HepG2 (cell line): ENCODE data around the gene RPRD2. TPM values are rescaled to one million over a fixed set of nuclear protein-coding genes. Genes with fewer than 3 reads are reported as not detected.
A peak's percentile ranks its signal among the peaks of the same experiment; 100 is the strongest.

ENCODE experiments used
- EED ChIP-seq: sonication (generic); formaldehyde crosslinking; IDR thresholded peaks from 2 replicates; pipeline ENCODE4 v1.5.0; 2020; ENCODE audit warnings: mild to moderate bottlenecking, missing genetic modification reagents
- FOXA3 ChIP-seq: IDR thresholded peaks from 2 replicates; pipeline ENCODE4 v1.6.1; 2016; ENCODE audit warnings: missing genetic modification reagents, missing compliant biosample characterization
- FUBP1 ChIP-seq: sonication (generic); formaldehyde crosslinking; IDR thresholded peaks from 2 replicates; pipeline ENCODE4 v1.5.1; 2020; ENCODE audit warnings: missing genetic modification reagents, mild to moderate bottlenecking, borderline replicate concordance
- IRF2 ChIP-seq: IDR thresholded peaks from 2 replicates; pipeline ENCODE4 v1.6.1; 2018; ENCODE audit warnings: missing genetic modification reagents, missing compliant biosample characterization
- ISL2 ChIP-seq: sonication (generic); formaldehyde crosslinking; IDR thresholded peaks from 2 replicates; pipeline ENCODE4 v1.5.0; 2020; ENCODE audit warnings: missing genetic modification reagents
- KDM3A ChIP-seq: IDR thresholded peaks from 2 replicates; pipeline ENCODE4 v1.6.1; 2018; ENCODE audit warnings: low read depth, missing compliant biosample characterization
- MED1 ChIP-seq: sonication (generic); formaldehyde crosslinking; IDR thresholded peaks from 2 replicates; pipeline ENCODE4 v1.4.0; 2020; ENCODE audit warnings: missing genetic modification reagents
- NCOA2 ChIP-seq: sonication (generic); formaldehyde crosslinking; IDR thresholded peaks from 2 replicates; pipeline ENCODE4 v1.8.0; 2022; ENCODE audit warnings: inconsistent platforms
- NFATC3 ChIP-seq: sonication (generic); formaldehyde crosslinking; IDR thresholded peaks from 2 replicates; pipeline ENCODE4 v1.5.1; 2020; ENCODE audit warnings: mild to moderate bottlenecking, missing genetic modification reagents
- NPAS2 ChIP-seq: sonication (generic); formaldehyde crosslinking; IDR thresholded peaks from 2 replicates; pipeline ENCODE4 v1.8.0; 2022; ENCODE audit warnings: mild to moderate bottlenecking, missing genetic modification reagents, borderline replicate concordance
- SAP130 ChIP-seq: IDR thresholded peaks from 2 replicates; pipeline ENCODE4 v1.6.1; 2016; ENCODE audit warnings: low read depth
- SOX6 ChIP-seq, 2 experiments: fragments of 450-650 bp in 1 of 2; sonication (generic) in 1 of 2; formaldehyde crosslinking in 1 of 2; IDR thresholded peaks; 2 replicates each; pipeline versions ENCODE4 v1.4.0 to v1.6.1; 2017 to 2020; ENCODE audit warnings: antibody characterized with exemption in 1 of 2, mild to moderate bottlenecking in 1 of 2, missing genetic modification reagents in 1 of 2
- SRSF9 ChIP-seq: fragments of 200-400 bp; formaldehyde crosslinking; IDR thresholded peaks from 2 replicates; pipeline ENCODE4 v1.6.1; 2018; ENCODE audit warnings: borderline replicate concordance, mild to moderate bottlenecking, low read depth, low read length; ENCODE audit not compliant: insufficient read depth, poor library complexity, severe bottlenecking
- TGIF2 ChIP-seq: IDR thresholded peaks from 2 replicates; pipeline ENCODE4 v1.6.1; 2016; ENCODE audit warnings: control low read depth, missing compliant biosample characterization
- ZNF234 ChIP-seq: sonication (generic); formaldehyde crosslinking; conservative IDR thresholded peaks from 2 replicates; pipeline ENCODE4 v1.5.1; 2020; ENCODE audit warnings: mild to moderate bottlenecking, missing genetic modification reagents
- ZNF558 ChIP-seq: sonication (generic); formaldehyde crosslinking; IDR thresholded peaks from 2 replicates; pipeline ENCODE4 v1.9.0; 2022; ENCODE audit warnings: mild to moderate bottlenecking, missing genetic modification reagents, borderline replicate concordance
- ZNF614 ChIP-seq: IDR thresholded peaks from 2 replicates; pipeline ENCODE4 v1.6.1; 2018; ENCODE audit warnings: missing biosample characterization, missing genetic modification reagents, inconsistent platforms, borderline replicate concordance
- ZNF878 ChIP-seq: sonication (generic); formaldehyde crosslinking; IDR thresholded peaks from 2 replicates; pipeline ENCODE4 v1.8.1; 2023; ENCODE audit warnings: mild to moderate bottlenecking, missing genetic modification reagents, moderate library complexity
- polyA plus RNA-seq, 8 experiments: library from polyadenylated mRNA; depleted of rRNA in 3 of 8; stranded (reverse) in 7 of 8; unstranded in 1 of 8; fragments of >200 nt; fragmentation: Illumina TruSeq in 4 of 8; extraction: Trizol in 4 of 8; gene quantifications; 2 replicates each; pipeline versions ENCODE4 v1.2.1 to v1.2.3, GENCODE V29; 2011 to 2016; ENCODE audit warnings: low read depth in 4 of 8, missing spikeins in 1 of 8, mixed read lengths in 1 of 8; ENCODE audit not compliant: insufficient read depth in 1 of 8
- total RNA-seq, 5 experiments: library from RNA; depleted of rRNA; stranded (reverse); fragments of >200 nt; fragmentation: Illumina TruSeq; extraction: Trizol; gene quantifications; 2 replicates each; pipeline ENCODE4 v1.2.3, GENCODE V29; 2016; ENCODE audit warnings: low read depth in 1 of 5
- TF ChIP-seq, protein P1 (sequence below): sonication (generic); formaldehyde crosslinking; IDR thresholded peaks from 2 replicates; pipeline ENCODE4 v1.5.1; 2020; ENCODE audit warnings: mild to moderate bottlenecking, moderate library complexity, missing genetic modification reagents
- TF ChIP-seq, protein P2 (sequence below), 2 experiments: IDR thresholded peaks; 2 replicates each; pipeline ENCODE4 v1.6.1; 2011 to 2012; ENCODE audit warnings: low read length in 2 of 2, borderline replicate concordance in 1 of 2, low read depth in 1 of 2, mild to moderate bottlenecking in 1 of 2, moderate library complexity in 1 of 2
- TF ChIP-seq, protein P3 (sequence below): IDR thresholded peaks from 2 replicates; pipeline ENCODE4 v1.6.1; 2016; ENCODE audit warnings: low read depth, control low read depth

The RPRD2 gene
- total and polyA plus RNA-seq, 2 of the 13 experiments (the other 11 are each of a cell fraction or from before 2014, with no cell fraction given), result 8.0 to 8.9 TPM

DNA sequence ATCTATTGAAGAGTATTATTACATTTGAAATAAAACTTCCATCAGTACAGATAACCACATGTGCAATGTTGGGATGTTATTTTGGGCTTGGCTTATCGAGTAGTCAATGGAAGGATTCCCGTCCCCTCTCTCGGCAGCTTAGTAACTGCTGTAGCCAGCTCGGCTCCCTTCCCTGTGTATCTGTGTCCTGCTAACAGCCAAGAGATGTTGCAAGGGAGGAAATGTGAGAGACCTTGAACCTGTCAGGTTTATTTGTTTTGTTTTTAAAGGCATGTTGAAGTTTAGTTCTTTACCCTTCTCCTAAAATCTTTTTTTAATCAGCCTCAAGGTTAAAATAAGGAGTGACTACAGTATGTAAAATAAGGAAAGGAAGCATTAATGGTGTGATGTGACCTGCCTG is 109.7 kb downstream of the RPRD2 start (continued):
- TF ChIP-seq SRSF9 (no peak), ZNF558 (no peak), NCOA2 (CRISPR knock-in tag) (peak; percentile 96), NFATC3 (no peak), ISL2 (CRISPR knock-in tag) (peak; percentile 71; the same call in 1 of the 2 replicates), KDM3A (CRISPR knock-in tag) (no peak), SAP130 (CRISPR knock-in tag) (peak; percentile 90), SOX6 (IDR thresholded peaks at IDR 0.05) (no peak), SOX6 (CRISPR knock-in tag; IDR thresholded peaks at IDR 0.05) (peak; percentile 82), TGIF2 (CRISPR knock-in tag) (peak; percentile 79; the same call in 1 of the 2 replicates), FUBP1 (CRISPR knock-in tag) (0 out of 2 replicates have a peak, but pooled peaks have one; percentile 70), ZNF234 (CRISPR knock-in tag) (no peak), MED1 (CRISPR knock-in tag) (peak; percentile 92), NPAS2 (CRISPR knock-in tag) (no peak), FOXA3 (CRISPR knock-in tag) (peak; percentile 87), EED (CRISPR knock-in tag) (no peak), IRF2 (CRISPR knock-in tag) (peak; percentile 87; the same call in 1 of the 2 replicates), ZNF878 (CRISPR knock-in tag) (peak; percentile 61; the same call in 1 of the 2 replicates), ZNF614 (CRISPR knock-in tag) (peak; percentile 76; the same call in 1 of the 2 replicates)
- TF ChIP-seq, protein P1, sequence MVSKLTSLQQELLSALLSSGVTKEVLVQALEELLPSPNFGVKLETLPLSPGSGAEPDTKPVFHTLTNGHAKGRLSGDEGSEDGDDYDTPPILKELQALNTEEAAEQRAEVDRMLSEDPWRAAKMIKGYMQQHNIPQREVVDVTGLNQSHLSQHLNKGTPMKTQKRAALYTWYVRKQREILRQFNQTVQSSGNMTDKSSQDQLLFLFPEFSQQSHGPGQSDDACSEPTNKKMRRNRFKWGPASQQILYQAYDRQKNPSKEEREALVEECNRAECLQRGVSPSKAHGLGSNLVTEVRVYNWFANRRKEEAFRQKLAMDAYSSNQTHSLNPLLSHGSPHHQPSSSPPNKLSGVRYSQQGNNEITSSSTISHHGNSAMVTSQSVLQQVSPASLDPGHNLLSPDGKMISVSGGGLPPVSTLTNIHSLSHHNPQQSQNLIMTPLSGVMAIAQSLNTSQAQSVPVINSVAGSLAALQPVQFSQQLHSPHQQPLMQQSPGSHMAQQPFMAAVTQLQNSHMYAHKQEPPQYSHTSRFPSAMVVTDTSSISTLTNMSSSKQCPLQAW (CRISPR knock-in tag), result 0 out of 2 replicates have a peak, but pooled peaks have one; percentile 27
- TF ChIP-seq, protein P2, sequence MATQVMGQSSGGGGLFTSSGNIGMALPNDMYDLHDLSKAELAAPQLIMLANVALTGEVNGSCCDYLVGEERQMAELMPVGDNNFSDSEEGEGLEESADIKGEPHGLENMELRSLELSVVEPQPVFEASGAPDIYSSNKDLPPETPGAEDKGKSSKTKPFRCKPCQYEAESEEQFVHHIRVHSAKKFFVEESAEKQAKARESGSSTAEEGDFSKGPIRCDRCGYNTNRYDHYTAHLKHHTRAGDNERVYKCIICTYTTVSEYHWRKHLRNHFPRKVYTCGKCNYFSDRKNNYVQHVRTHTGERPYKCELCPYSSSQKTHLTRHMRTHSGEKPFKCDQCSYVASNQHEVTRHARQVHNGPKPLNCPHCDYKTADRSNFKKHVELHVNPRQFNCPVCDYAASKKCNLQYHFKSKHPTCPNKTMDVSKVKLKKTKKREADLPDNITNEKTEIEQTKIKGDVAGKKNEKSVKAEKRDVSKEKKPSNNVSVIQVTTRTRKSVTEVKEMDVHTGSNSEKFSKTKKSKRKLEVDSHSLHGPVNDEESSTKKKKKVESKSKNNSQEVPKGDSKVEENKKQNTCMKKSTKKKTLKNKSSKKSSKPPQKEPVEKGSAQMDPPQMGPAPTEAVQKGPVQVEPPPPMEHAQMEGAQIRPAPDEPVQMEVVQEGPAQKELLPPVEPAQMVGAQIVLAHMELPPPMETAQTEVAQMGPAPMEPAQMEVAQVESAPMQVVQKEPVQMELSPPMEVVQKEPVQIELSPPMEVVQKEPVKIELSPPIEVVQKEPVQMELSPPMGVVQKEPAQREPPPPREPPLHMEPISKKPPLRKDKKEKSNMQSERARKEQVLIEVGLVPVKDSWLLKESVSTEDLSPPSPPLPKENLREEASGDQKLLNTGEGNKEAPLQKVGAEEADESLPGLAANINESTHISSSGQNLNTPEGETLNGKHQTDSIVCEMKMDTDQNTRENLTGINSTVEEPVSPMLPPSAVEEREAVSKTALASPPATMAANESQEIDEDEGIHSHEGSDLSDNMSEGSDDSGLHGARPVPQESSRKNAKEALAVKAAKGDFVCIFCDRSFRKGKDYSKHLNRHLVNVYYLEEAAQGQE (IDR thresholded peaks at IDR 0.05; ENCODE audit: borderline replicate concordance in 1 of 2, low read depth in 1 of 2, low read length in 2 of 2), result no peak
- TF ChIP-seq, protein P3, sequence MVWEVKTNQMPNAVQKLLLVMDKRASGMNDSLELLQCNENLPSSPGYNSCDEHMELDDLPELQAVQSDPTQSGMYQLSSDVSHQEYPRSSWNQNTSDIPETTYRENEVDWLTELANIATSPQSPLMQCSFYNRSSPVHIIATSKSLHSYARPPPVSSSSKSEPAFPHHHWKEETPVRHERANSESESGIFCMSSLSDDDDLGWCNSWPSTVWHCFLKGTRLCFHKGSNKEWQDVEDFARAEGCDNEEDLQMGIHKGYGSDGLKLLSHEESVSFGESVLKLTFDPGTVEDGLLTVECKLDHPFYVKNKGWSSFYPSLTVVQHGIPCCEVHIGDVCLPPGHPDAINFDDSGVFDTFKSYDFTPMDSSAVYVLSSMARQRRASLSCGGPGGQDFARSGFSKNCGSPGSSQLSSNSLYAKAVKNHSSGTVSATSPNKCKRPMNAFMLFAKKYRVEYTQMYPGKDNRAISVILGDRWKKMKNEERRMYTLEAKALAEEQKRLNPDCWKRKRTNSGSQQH, result 0 out of 2 replicates have a peak, but pooled peaks have one; percentile 51
